Activated CD4-positive, alpha-beta T cell treated with anti-CD3 and anti-CD28 coated beads, Interleukin-2, amount 50 U/mL, for 24 hours (primary cell): ENCODE measurements around the gene ZNF793.

ENCODE experiments used
- DNase-seq, 2 donors: peaks; one replicate each; pipeline ENCODE4 v3.0.0-alpha.2; 2020; ENCODE audit warnings: low read depth in 1 of 2, low spot score in 1 of 2

Gene ZNF793

DNA sequence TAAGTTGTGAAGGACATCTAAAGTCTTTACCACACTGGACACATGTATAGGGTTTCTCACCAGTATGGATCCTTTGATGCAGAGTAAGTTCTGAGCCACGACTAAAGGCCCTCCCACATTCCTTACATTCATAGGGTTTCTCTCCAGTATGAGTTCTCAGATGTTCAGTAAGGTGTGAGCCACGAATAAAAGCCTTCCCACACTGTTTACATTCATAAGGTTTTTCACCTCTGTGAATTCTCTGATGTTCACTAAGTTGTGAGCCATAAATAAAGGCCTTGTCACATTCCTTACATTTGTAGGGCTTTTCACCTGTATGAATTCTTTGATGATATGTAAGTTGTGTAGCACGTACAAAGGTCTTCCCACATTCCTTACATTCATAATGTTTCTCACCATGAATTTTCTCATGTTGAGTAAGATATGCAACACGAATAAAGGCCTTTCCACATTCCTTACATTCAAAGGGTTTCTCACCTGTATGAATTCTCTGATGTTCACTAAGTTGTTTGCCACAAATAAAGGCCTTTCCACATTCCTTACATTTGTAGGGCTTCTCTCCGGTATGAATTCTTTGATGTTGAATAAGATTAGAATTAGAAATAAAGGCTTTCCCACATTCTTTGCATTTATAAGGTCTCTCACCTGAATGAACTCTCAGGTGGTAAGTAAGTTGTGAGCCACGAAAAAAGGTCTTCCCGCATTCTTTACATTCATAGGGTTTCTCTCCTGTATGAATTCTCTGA, 58.1 kb downstream of the ZNF793 start:
- no peak for DNase-seq

DNA sequence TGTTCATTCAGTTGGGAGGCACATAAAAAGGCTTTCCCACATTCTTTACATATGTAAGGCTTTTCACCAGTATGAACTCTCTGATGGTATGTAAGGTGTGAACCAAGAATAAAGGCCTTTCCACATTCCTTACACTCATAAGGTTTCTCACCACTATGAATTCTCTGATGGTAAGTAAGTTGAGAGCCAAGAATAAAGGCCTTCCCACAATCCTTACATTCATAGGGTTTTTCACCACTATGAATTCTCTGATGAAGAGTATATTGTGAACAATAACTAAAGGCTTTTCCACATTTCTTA, 58.6 kb downstream of the ZNF793 start:
- DNase-seq = no peak

DNA sequence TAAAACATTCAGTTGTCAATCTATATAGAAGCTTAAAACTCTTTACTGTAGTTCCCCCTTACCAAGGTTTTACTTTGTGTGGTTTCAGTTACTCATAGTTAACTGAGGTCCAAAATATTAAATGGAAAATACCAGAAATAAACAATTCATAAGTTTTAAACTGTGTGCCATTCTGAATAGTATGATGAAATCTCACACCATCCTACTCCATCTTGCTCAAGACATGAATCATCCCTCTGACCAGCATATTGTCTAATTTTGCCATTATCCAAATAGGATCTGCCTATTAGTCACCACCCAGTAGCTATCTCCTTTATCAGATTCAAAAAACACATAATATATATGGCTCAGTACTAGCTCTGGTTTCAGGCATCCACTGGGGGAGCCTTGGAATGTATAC, 65.5 kb downstream of the ZNF793 start:
- DNase-seq = no peak

DNA sequence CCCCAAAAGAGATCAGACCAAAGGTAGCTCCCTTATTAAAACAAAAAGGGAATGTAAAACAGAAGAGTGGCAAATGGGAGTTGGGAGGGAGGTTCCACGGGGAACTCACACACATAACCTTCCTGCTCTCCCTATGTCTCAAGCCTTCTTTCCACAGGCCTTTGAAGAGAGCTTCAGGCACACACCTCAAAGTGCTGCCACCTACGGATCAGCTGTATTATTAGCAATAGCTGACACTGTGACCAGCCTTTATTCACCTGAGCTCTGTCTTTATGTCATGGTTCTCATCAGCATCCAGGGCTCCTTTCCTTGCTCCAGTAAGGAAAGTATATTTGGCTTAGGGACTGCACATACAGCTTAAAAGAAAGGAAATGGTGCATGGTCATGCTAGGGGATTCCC, 76.6 kb downstream of the ZNF793 start:
- no peak for DNase-seq
